H9 (cell line): ENCODE results near the gene TAOK3. TPM values are rescaled to one million over a fixed set of nuclear protein-coding genes. Genes with fewer than 3 reads are reported as not detected.

Experiments
- DNase-seq: peaks from one replicate; pipeline ENCODE4 v3.0.0-alpha.2; 2017
- H2AFZ ChIP-seq: one replicate; pipeline ENCODE4 v1.6.1; 2013; ENCODE audit warnings: mild to moderate bottlenecking, low read length, control low read depth, moderate library complexity
- H2AK5ac ChIP-seq: 2 replicates; pipeline ENCODE4 v1.6.1; 2013; ENCODE audit warnings: low read length, control low read depth, mixed read lengths; ENCODE audit not compliant: insufficient read length
- H2BK120ac ChIP-seq: one replicate; pipeline ENCODE4 v1.6.1; 2013; ENCODE audit warnings: low read depth, mild to moderate bottlenecking, low read length, control low read depth, inconsistent platforms; ENCODE audit not compliant: poor library complexity, severe bottlenecking
- H2BK12ac ChIP-seq: 2 replicates; pipeline ENCODE4 v1.6.1; 2013; ENCODE audit warnings: low read length, control low read depth, mixed read lengths, low read depth; ENCODE audit not compliant: insufficient read length
- H2BK15ac ChIP-seq: 2 replicates; pipeline ENCODE4 v1.6.1; 2013; ENCODE audit warnings: low read depth, low read length, control low read depth
- H2BK20ac ChIP-seq: one replicate; pipeline ENCODE4 v1.6.1; 2013; ENCODE audit warnings: low read depth, mild to moderate bottlenecking, low read length, control low read depth, inconsistent platforms; ENCODE audit not compliant: poor library complexity, severe bottlenecking
- H2BK5ac ChIP-seq: 2 replicates; pipeline ENCODE4 v1.6.1; 2013; ENCODE audit warnings: low read length, control low read depth, mixed read lengths; ENCODE audit not compliant: insufficient read length
- H3K14ac ChIP-seq: 2 replicates; pipeline ENCODE4 v1.6.1; 2013; ENCODE audit warnings: low read length, control low read depth; ENCODE audit not compliant: insufficient read depth
- H3K18ac ChIP-seq: 2 replicates; pipeline ENCODE4 v1.6.1; 2013; ENCODE audit warnings: low read depth, mild to moderate bottlenecking, mixed read lengths, low read length, control low read depth; ENCODE audit not compliant: insufficient read length
- H3K23ac ChIP-seq: 2 replicates; pipeline ENCODE4 v1.6.1; 2013; ENCODE audit warnings: low read length, control low read depth, mixed read lengths, low read depth; ENCODE audit not compliant: insufficient read length
- H3K23me2 ChIP-seq: 2 replicates; pipeline ENCODE4 v1.6.1; 2013; ENCODE audit warnings: low read depth, mild to moderate bottlenecking, mixed read lengths, low read length, control low read depth; ENCODE audit not compliant: insufficient read length, poor library complexity, severe bottlenecking
- H3K27ac ChIP-seq: 2 replicates; pipeline ENCODE4 v1.5.1; 2013; ENCODE audit warnings: low read length, control low read depth, mixed read lengths, low read depth; ENCODE audit not compliant: insufficient read length
- H3K27me3 ChIP-seq: 2 replicates; pipeline ENCODE4 v1.6.1; 2013; ENCODE audit warnings: low read length, control low read depth, inconsistent platforms; ENCODE audit not compliant: insufficient read depth
- H3K4ac ChIP-seq: 2 replicates; pipeline ENCODE4 v1.6.1; 2013; ENCODE audit warnings: low read depth, mild to moderate bottlenecking, control low read depth, inconsistent platforms, low read length, moderate library complexity
- H3K4me1 ChIP-seq: 2 replicates; pipeline ENCODE4 v1.6.1; 2013; ENCODE audit warnings: low read length, control low read depth, inconsistent platforms; ENCODE audit not compliant: insufficient read depth
- H3K4me2 ChIP-seq: 2 replicates; pipeline ENCODE4 v1.6.1; 2013; ENCODE audit warnings: low read length, control low read depth, mixed read lengths; ENCODE audit not compliant: insufficient read length, insufficient read depth
- H3K56ac ChIP-seq: 2 replicates; pipeline ENCODE4 v1.6.1; 2013; ENCODE audit warnings: low read depth, mild to moderate bottlenecking, mixed read lengths, low read length, control low read depth; ENCODE audit not compliant: insufficient read length
- H3K79me1 ChIP-seq: 2 replicates; pipeline ENCODE4 v1.6.1; 2013; ENCODE audit warnings: low read depth, mild to moderate bottlenecking, moderate library complexity, low read length, control low read depth, inconsistent platforms; ENCODE audit not compliant: insufficient read depth, poor library complexity, severe bottlenecking
- H3K79me2 ChIP-seq: 2 replicates; pipeline ENCODE4 v1.6.1; 2013; ENCODE audit warnings: low read length, control low read depth, inconsistent platforms; ENCODE audit not compliant: insufficient read depth
- H3K9ac ChIP-seq: 2 replicates; pipeline ENCODE4 v1.6.1; 2013; ENCODE audit warnings: low read length, control low read depth, mixed read lengths; ENCODE audit not compliant: insufficient read length; ENCODE audit errors: extremely low read depth
- H3K9me3 ChIP-seq: one replicate; pipeline ENCODE4 v1.6.1; 2013; ENCODE audit warnings: low read depth, low read length, inconsistent platforms; ENCODE audit not compliant: control insufficient read depth
- H3T11ph ChIP-seq: one replicate; pipeline ENCODE4 v1.6.1; 2013; ENCODE audit warnings: mild to moderate bottlenecking, low read length, control low read depth, inconsistent platforms
- H4K20me1 ChIP-seq: one replicate; pipeline ENCODE4 v1.6.1; 2013; ENCODE audit not compliant: control insufficient read depth, insufficient read length, insufficient read depth
- H4K5ac ChIP-seq: 2 replicates; pipeline ENCODE4 v1.6.1; 2013; ENCODE audit warnings: low read depth, mild to moderate bottlenecking, mixed read lengths, low read length, control low read depth; ENCODE audit not compliant: insufficient read length
- H4K8ac ChIP-seq: replicated peaks from 2 replicates; pipeline ENCODE4 v1.6.1; 2013; ENCODE audit warnings: low read length, control low read depth, mixed read lengths, low read depth; ENCODE audit not compliant: insufficient read length
- H4K91ac ChIP-seq: 2 replicates; pipeline ENCODE4 v1.6.1; 2013; ENCODE audit warnings: low read depth, mild to moderate bottlenecking, moderate library complexity, mixed read lengths, low read length, control low read depth; ENCODE audit not compliant: insufficient read length
- H3K27ac Mint-ChIP-seq, 3 experiments: 2 replicates in 2 of 3; 3 replicates in 1 of 3; pipeline ENCODE4 v1.8.0; 2020 to 2021; ENCODE audit warnings: mixed read lengths in 3 of 3, mild to moderate bottlenecking in 1 of 3, moderate library complexity in 1 of 3
- H3K27me3 Mint-ChIP-seq: 2 replicates; pipeline ENCODE4 v1.8.0; 2021; ENCODE audit warnings: low read depth, mild to moderate bottlenecking, moderate library complexity, mixed read lengths
- H3K36me3 Mint-ChIP-seq, 3 experiments: 2 replicates in 2 of 3; 3 replicates in 1 of 3; pipeline ENCODE4 v1.8.0; 2020 to 2021; ENCODE audit warnings: low read depth in 3 of 3, mixed read lengths in 3 of 3; ENCODE audit not compliant: insufficient read depth in 1 of 3
- H3K4me1 Mint-ChIP-seq, 2 experiments: 2 replicates each; pipeline ENCODE4 v1.8.0; 2020; ENCODE audit warnings: mixed read lengths in 2 of 2
- H3K4me3 Mint-ChIP-seq, 2 experiments: 2 replicates in 1 of 2; 3 replicates in 1 of 2; pipeline ENCODE4 v1.8.0; 2020 to 2021; ENCODE audit warnings: mild to moderate bottlenecking in 2 of 2, mixed read lengths in 2 of 2, moderate library complexity in 1 of 2
- H3K9me3 Mint-ChIP-seq, 2 experiments: 2 replicates in 1 of 2; 3 replicates in 1 of 2; pipeline ENCODE4 v1.8.0; 2020; ENCODE audit warnings: mild to moderate bottlenecking in 2 of 2, mixed read lengths in 2 of 2, moderate library complexity in 1 of 2
- WGBS: extraction: QIAGEN DNeasy Blood & Tissue Kit; methylation state at CpG from one replicate; pipeline ENCODE4 v1.1.7; 2013; ENCODE audit warnings: missing lambda C conversion rate, low lambda C conversion rate, mixed read lengths; ENCODE audit not compliant: insufficient read length; ENCODE audit errors: extremely low coverage; 5-methylcytosine and 5-hydroxymethylcytosine counted together
- total RNA-seq: library from RNA; stranded (reverse); gene quantifications from 2 replicates; pipeline ENCODE4 v1.2.1, GENCODE V29; 2021
- TF ChIP-seq, protein P1 (sequence below): fragments of 200-600 bp; sonication (generic); conservative IDR thresholded peaks from 3 replicates; pipeline ENCODE4 v1.8.0; 2021; ENCODE audit warnings: antibody characterized with exemption, mild to moderate bottlenecking

TAOK3 gene
- total RNA-seq, 1 experiment from 2014 or later: 5.2 TPM

DNA sequence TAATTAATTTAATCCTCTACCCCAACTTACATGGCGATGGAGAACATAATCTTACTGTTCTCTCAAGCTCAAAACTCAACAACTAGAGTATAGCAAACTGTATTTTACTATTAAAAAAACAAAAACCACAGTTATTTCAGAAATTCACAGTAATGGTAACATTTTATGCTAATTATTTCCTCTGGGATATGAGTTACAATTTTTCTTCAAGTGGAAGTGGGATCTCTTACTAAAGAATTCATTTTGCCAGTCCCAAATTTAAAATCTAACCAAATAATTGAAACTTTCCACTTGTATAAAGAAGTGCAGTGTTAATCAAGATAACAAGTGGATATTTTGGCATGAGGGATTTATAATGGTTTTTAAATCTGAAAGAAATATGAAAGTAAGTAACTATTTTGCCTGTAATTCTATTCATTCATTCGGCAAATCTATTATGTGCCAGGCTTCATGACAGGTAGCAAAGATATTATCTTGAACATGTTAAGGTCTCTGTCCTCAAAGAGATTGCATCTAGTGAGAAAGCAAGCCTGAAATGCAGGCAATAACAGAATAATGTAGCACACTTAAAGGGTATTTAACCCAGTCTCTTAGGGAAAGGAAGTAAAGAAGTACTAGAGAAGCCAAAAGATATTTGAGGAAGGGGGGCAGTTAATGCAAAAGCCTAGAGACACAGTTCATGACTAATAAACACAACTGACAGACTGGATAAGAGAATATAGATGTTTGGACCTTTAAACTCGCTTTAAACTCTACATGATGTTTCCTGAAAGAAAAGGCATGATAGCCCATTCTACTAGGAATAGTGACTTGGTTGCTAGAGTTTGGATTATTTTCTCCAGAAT, 44.0 kb downstream of the TAOK3 start:
- Histone ChIP-seq H4K20me1 (no peaks in the 10 kb centered on the region), H4K5ac (no peak overlapping the region), H2BK20ac (no peak overlapping the region), H2AK5ac (no peak overlapping the region), H3K9me3 (no peaks in the 10 kb centered on the region), H2BK15ac (no peak overlapping the region), H2BK120ac (no peak overlapping the region), H3K56ac (no peak overlapping the region), H3K4ac (no peak overlapping the region), H3T11ph (no peak overlapping the region), H2AFZ (no peak overlapping the region), H3K27ac (no peak overlapping the region), H3K23me2 (no peaks in the 10 kb centered on the region), H3K79me1 (no peaks in the 10 kb centered on the region), H3K18ac (no peak overlapping the region), H3K14ac (no peak overlapping the region), H3K23ac (no peak overlapping the region), H2BK5ac (no peak overlapping the region), H3K27me3 (no peaks in the 10 kb centered on the region), H3K4me2 (no peak overlapping the region), H3K4me1 (no peaks in the 10 kb centered on the region), H4K8ac (no peak overlapping the region), H3K79me2 (no peaks in the 10 kb centered on the region), H2BK12ac (no peak overlapping the region), H3K9ac (no peak overlapping the region), H4K91ac (no peak overlapping the region)
- no peaks in the 10 kb centered on the region for H3K9me3 Mint-ChIP-seq
- TF ChIP-seq, protein P1, sequence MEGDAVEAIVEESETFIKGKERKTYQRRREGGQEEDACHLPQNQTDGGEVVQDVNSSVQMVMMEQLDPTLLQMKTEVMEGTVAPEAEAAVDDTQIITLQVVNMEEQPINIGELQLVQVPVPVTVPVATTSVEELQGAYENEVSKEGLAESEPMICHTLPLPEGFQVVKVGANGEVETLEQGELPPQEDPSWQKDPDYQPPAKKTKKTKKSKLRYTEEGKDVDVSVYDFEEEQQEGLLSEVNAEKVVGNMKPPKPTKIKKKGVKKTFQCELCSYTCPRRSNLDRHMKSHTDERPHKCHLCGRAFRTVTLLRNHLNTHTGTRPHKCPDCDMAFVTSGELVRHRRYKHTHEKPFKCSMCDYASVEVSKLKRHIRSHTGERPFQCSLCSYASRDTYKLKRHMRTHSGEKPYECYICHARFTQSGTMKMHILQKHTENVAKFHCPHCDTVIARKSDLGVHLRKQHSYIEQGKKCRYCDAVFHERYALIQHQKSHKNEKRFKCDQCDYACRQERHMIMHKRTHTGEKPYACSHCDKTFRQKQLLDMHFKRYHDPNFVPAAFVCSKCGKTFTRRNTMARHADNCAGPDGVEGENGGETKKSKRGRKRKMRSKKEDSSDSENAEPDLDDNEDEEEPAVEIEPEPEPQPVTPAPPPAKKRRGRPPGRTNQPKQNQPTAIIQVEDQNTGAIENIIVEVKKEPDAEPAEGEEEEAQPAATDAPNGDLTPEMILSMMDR: no peak
- H3K36me3 Mint-ChIP-seq: no peaks in the 10 kb centered on the region
- DNase-seq: no peak
- no peaks in the 10 kb centered on the region for H3K27me3 Mint-ChIP-seq
- peaks cover 4 to 5% of the 10 kb centered on the region in 2 experiments; a peak in 2 of 4 replicates for H3K4me1 Mint-ChIP-seq
- WGBS: no CpG with 5 or more reads among the region's 3 CpGs
- H3K27ac Mint-ChIP-seq: no peak overlapping the region
- no peak overlapping the region for H3K4me3 Mint-ChIP-seq
